GM23248 (cell line): Measurements from ENCODE around the gene TMEM184B. TPM values are rescaled to one million over a fixed set of nuclear protein-coding genes. Genes with fewer than 3 reads are reported as not detected.

Source experiments
- DNase-seq: peaks from one replicate; pipeline ENCODE4 v3.0.0-alpha.2; 2015
- H2AFZ ChIP-seq: fragments of 200-600 bp; sonication (generic); 2 replicates; pipeline ENCODE4 v1.6.1; 2016; ENCODE audit warnings: antibody characterized with exemption
- H3F3A ChIP-seq: fragments of 200-600 bp; sonication (generic); 2 replicates; pipeline ENCODE4 v1.6.1; 2016; ENCODE audit warnings: mild to moderate bottlenecking, antibody characterized with exemption, mixed run types; ENCODE audit not compliant: insufficient read depth
- H3K27ac ChIP-seq: fragments of 200-600 bp; sonication (generic); 2 replicates; pipeline ENCODE4 v1.5.1; 2016; ENCODE audit warnings: mild to moderate bottlenecking
- H3K27me3 ChIP-seq: fragments of 200-600 bp; sonication (generic); replicated peaks from 2 replicates; pipeline ENCODE4 v1.6.1; 2016; ENCODE audit warnings: mild to moderate bottlenecking; ENCODE audit not compliant: insufficient read depth
- H3K36me3 ChIP-seq: fragments of 200-600 bp; sonication (generic); 2 replicates; pipeline ENCODE4 v1.6.1; 2016; ENCODE audit warnings: low read depth, mild to moderate bottlenecking
- H3K4me1 ChIP-seq: fragments of 200-600 bp; sonication (generic); 2 replicates; pipeline ENCODE4 v1.6.1; 2016; ENCODE audit warnings: mild to moderate bottlenecking; ENCODE audit not compliant: insufficient read depth
- H3K4me2 ChIP-seq: fragments of 200-600 bp; sonication (generic); one replicate; pipeline ENCODE4 v1.6.1; 2016; ENCODE audit warnings: mild to moderate bottlenecking; ENCODE audit not compliant: unreplicated experiment
- H3K4me3 ChIP-seq: fragments of 200-600 bp; sonication (generic); 2 replicates; pipeline ENCODE4 v1.5.1; 2016; ENCODE audit warnings: mild to moderate bottlenecking
- H3K79me2 ChIP-seq: fragments of 200-600 bp; sonication (generic); 2 replicates; pipeline ENCODE4 v1.6.1; 2016; ENCODE audit warnings: mild to moderate bottlenecking; ENCODE audit not compliant: insufficient read depth
- H3K9ac ChIP-seq: fragments of 200-600 bp; sonication (generic); 2 replicates; pipeline ENCODE4 v1.6.1; 2016; ENCODE audit warnings: mild to moderate bottlenecking
- H3K9me2 ChIP-seq: fragments of 200-600 bp; sonication (generic); 2 replicates; pipeline ENCODE4 v1.6.1; 2016; ENCODE audit warnings: mixed run types, mild to moderate bottlenecking, moderate library complexity; ENCODE audit not compliant: insufficient read depth
- H3K9me3 ChIP-seq: fragments of 200-600 bp; sonication (generic); one replicate; pipeline ENCODE4 v1.6.1; 2017; ENCODE audit warnings: low read depth
- H4K20me1 ChIP-seq: fragments of 200-600 bp; sonication (generic); 2 replicates; pipeline ENCODE4 v1.6.0; 2016; ENCODE audit not compliant: insufficient read depth
- EZH2 ChIP-seq: fragments of 200-600 bp; sonication (generic); IDR thresholded peaks from 2 replicates; pipeline ENCODE4 v1.6.1; 2018; ENCODE audit warnings: antibody characterized with exemption, mild to moderate bottlenecking; ENCODE audit not compliant: insufficient read depth, poor library complexity, severe bottlenecking
- EZH2phosphoT487 ChIP-seq: fragments of 200-600 bp; sonication (generic); IDR thresholded peaks from 2 replicates; pipeline ENCODE4 v1.6.1; 2018; ENCODE audit warnings: antibody characterized with exemption, moderate library complexity, mild to moderate bottlenecking, low read depth; ENCODE audit not compliant: insufficient read depth
- WGBS, 2 experiments: methylation state at CpG; one replicate each; pipeline ENCODE4 v1.1.6; 2015 to 2017; ENCODE audit warnings: low lambda C conversion rate in 2 of 2, low coverage in 1 of 2; ENCODE audit errors: missing lambda C conversion rate in 2 of 2; 5-methylcytosine and 5-hydroxymethylcytosine counted together
- in situ Hi-C: fragments of 300-500 bp; cut with MboI; formaldehyde crosslinking; loops from 2 replicates; pipeline ENCODE4 v1.15.0; 2020
- polyA plus RNA-seq: library from polyadenylated mRNA; unstranded; fragments of >200 nt; fragmentation: Nextera tagmentation; extraction: Ambion mirVana; gene quantifications from 2 replicates; pipeline ENCODE4 v1.2.1, GENCODE V29; 2016
- total RNA-seq: library from RNA; depleted of rRNA; stranded (reverse); fragments of >200 nt; shearing (Covaris generic); gene quantifications from 2 replicates; pipeline ENCODE4 v1.2.3, GENCODE V29; 2014

TMEM184B gene
- total and polyA plus RNA-seq, 2 experiments from 2014 or later = 83.7 to 91.0 TPM

DNA sequence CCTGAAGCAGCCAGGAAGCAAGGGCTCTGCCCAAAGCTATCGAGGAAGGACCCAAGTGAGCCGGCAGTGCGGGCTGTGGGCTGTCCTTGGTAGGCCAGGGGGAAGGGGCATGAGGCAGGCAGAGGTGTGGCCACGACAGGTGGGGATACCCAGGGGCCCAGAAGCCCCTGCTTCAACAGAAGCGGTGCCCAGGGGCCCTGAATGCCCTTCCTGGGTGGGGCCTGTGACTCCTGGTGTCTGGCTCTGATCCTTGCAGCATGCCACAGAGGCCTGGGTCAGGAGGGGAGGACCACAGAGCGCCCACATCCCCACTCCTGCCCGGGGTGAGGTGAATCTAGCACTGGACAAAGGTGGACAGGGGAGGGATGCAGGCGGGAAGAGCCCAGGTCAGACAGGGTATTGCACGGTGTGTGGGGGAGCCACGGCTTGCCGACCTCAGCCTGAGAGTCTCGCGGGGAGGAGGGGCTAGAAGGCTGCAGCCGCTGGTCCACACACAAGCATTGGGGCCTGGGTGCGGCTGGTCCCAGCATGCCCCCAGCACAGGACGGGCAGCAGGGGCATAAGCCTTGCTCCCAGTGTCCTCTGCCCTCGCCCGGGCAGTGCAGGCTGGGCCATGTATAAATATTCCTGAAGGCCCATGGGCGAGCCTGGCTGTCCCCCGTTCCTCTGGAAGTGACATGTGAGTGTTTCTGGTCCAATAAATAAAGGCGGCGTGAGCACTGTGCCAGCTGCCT, 52.0 kb downstream of the TMEM184B start:
- peak overlapping the region; percentile 68; the same call in 1 of the 2 replicates for H3K9ac ChIP-seq
- TF ChIP-seq EZH2 (no peak), EZH2phosphoT487 (no peak)
- H3K4me1 ChIP-seq = peaks cover 31% of the 10 kb centered on the region
- H3K9me3 ChIP-seq = no peaks in the 10 kb centered on the region
- no peak overlapping the region for H2AFZ ChIP-seq
- WGBS, 2 experiments = 69 to 71% methylated on average over 16 to 22 of the region's 22 CpGs
- no peak overlapping the region for H3K4me3 ChIP-seq
- peak overlapping the region; percentile 85 for H3K27ac ChIP-seq
- peaks cover 24% of the 10 kb centered on the region for H3F3A ChIP-seq
- H3K4me2 ChIP-seq = no peak overlapping the region
- no peaks in the 10 kb centered on the region for H4K20me1 ChIP-seq
- in situ Hi-C loops = no loop called here
- no peak for DNase-seq
- H3K27me3 ChIP-seq = no peaks in the 10 kb centered on the region
- no peaks in the 10 kb centered on the region for H3K9me2 ChIP-seq
- H3K36me3 ChIP-seq = peaks cover 16% of the 10 kb centered on the region; the same call in 1 of the 2 replicates
- H3K79me2 ChIP-seq = no peaks in the 10 kb centered on the region; the same call in 1 of the 2 replicates

DNA sequence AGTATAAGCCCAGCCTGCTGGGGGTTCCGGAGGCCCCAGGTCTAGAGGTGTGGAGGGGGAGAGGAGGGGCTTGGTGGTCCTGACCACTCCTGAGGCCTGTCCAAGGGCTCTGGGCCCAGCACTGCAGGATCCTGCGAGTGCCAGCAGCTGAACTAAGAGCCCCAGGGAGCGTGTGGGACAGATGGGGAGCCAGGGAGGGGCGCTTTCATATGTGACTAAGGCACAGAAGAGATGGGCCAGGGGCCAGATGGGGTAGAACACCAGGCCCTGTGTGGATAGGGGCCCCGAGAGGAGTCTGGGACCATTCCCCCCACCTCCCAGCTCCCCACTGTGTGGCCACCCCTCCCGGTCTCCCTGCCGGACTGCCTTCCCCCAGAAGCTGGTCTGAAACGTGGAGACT, 52.6 kb downstream of the TMEM184B start:
- 61 to 62% methylated on average over 6 to 8 of the region's 8 CpGs for WGBS, 2 experiments
- peak; percentile 56 for DNase-seq

DNA sequence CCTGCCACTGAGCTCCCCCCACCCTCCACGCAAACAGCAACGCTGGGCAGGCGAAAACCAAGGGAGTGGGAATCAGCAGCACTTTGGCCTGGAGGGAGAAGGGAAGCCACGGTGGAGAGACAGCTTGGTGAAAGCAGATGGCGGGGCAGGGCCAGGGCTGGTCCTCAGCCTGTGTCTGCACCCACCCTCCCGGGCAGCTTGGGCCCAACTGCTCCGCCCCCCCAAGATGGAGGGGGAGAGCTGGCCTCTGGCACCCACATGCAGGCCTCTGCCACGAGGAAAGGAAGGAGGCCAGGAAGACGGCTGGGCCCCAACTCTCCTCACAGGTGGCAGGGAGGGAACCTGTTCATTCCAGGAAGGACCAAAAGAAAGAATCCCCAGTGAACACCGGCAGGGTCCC, 53.2 kb downstream of the TMEM184B start:
- Histone ChIP-seq H3K27ac (peak overlapping the region; percentile 85), H3K79me2 (no peaks in the 10 kb centered on the region; the same call in 1 of the 2 replicates), H3K9me2 (no peaks in the 10 kb centered on the region), H3K4me3 (no peak overlapping the region), H3F3A (peaks cover 24% of the 10 kb centered on the region), H3K36me3 (peaks cover 14% of the 10 kb centered on the region; the same call in 1 of the 2 replicates), H3K9ac (peak overlapping the region; percentile 68), H4K20me1 (no peaks in the 10 kb centered on the region), H3K9me3 (no peaks in the 10 kb centered on the region), H3K4me2 (no peak overlapping the region), H3K4me1 (peaks cover 31% of the 10 kb centered on the region), H2AFZ (no peak overlapping the region), H3K27me3 (no peaks in the 10 kb centered on the region)
- no peak for TF ChIP-seq EZH2phosphoT487
- no peak for TF ChIP-seq EZH2
- DNase-seq = no peak
- WGBS, 2 experiments = 60 to 69% methylated on average over 8 to 10 of the region's 10 CpGs
- in situ Hi-C loops = no loop called here

More for the DNA sequence above, 52.6 kb downstream of the TMEM184B start:
- Histone ChIP-seq H3K4me1 (peaks cover 31% of the 10 kb centered on the region), H3K9ac (peak overlapping the region; percentile 68; the same call in 1 of the 2 replicates), H3K27me3 (no peaks in the 10 kb centered on the region), H4K20me1 (no peaks in the 10 kb centered on the region), H3K9me3 (no peaks in the 10 kb centered on the region), H3F3A (peaks cover 24% of the 10 kb centered on the region), H3K79me2 (no peaks in the 10 kb centered on the region; the same call in 1 of the 2 replicates), H3K4me2 (no peak overlapping the region), H3K9me2 (no peaks in the 10 kb centered on the region), H3K4me3 (no peak overlapping the region), H3K36me3 (peaks cover 18% of the 10 kb centered on the region; the same call in 1 of the 2 replicates), H3K27ac (peak overlapping the region; percentile 85), H2AFZ (no peak overlapping the region)
- in situ Hi-C loops = no loop called here
- no peak for TF ChIP-seq EZH2
- no peak for TF ChIP-seq EZH2phosphoT487

DNA sequence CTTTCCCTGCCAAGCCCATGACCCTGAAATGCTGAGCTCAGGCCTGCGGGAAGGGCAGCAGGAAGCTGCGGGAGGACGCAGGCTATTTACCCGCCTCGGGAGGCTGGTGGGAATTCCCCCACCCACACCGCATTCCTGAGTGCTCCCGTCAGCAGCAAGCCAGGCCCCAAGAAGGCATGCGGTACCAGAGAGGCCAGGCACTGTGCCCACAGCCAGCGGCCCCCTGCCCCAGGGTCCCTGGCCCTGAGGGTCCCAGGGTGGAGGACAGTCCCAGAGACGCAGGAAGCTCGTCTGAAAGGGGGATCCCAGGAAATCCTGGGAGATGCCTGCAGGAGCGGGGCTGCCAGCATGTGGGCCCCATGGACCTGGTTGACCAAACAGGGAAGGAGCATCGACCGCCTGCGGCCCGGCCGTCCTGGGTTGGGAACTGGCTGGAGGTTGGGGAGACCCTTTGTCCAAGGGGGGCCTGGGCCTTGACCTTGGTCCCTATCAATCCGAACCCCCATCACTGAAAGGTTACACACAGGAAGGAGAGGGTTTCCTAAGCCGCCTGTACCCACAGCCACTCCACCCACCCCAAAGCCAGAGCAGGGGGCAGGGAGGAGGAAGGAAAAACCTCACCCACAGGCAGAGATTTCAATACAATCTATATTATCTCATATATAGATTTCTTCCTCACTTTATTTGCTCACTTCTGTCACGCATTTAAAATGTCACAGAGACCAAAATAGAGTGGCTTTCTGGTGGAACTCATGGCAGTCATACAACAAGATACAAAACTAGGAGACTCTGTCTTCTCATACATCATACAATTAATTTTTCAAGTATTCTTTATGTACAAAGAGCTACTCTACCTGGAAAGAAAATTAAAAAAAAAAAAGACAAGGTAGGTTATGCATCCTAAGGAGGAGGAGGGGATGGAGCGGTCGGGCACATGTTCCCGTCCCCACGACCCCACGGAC, 53.9 kb downstream of the TMEM184B start:
- Histone ChIP-seq H3K27me3 (no peaks in the 10 kb centered on the region), H3F3A (peaks cover 24% of the 10 kb centered on the region), H3K4me3 (no peak overlapping the region), H3K36me3 (peaks cover 9% of the 10 kb centered on the region; the same call in 1 of the 2 replicates), H3K9me3 (no peaks in the 10 kb centered on the region), H3K4me2 (peak overlapping the region; percentile 43), H3K9ac (peak overlapping the region; percentile 68), H3K4me1 (peaks cover 35% of the 10 kb centered on the region), H2AFZ (no peak overlapping the region), H3K27ac (peak overlapping the region; percentile 85), H3K9me2 (no peaks in the 10 kb centered on the region), H4K20me1 (no peaks in the 10 kb centered on the region), H3K79me2 (peaks cover 4% of the 10 kb centered on the region; the same call in 1 of the 2 replicates)
- 48% methylated on average over 21 to 25 of the region's 25 CpGs for WGBS, 2 experiments
- DNase-seq = peak; percentile 94
- in situ Hi-C loops = no loop called here
- TF ChIP-seq EZH2phosphoT487 (no peak), EZH2 (no peak)
